ENCODE data around the gene TAS2R60. TPM values are rescaled to one million over a fixed set of nuclear protein-coding genes. Genes with fewer than 3 reads are reported as not detected.

The TAS2R60 gene
- total RNA-seq, 1 donor from 2014 or later, result not detected

- peak within 1 kb of the TSS; percentile 20 for H3K27ac ChIP-seq
- no peak within 1 kb of the TSS for H3K4me3 ChIP-seq
- H3K27me3 ChIP-seq, result no peaks in the 10 kb centered on the region
- H3K9me3 ChIP-seq, result no peaks in the 10 kb centered on the region
- TF ChIP-seq POLR2AphosphoS5 (IDR thresholded peaks at IDR 0.05; ENCODE audit: insufficient read depth in 1 of 2, low read depth in 1 of 2), result no peak
- no peak for TF ChIP-seq POLR2A (IDR thresholded peaks at IDR 0.05)
- TF ChIP-seq CTCF (IDR thresholded peaks at IDR 0.05), result no peak
- intact Hi-C loops (cut with DNase I), result no loop called here
- H3K4me1 ChIP-seq, result peaks cover 9% of the 10 kb centered on the region
- H3K36me3 ChIP-seq, result no peaks in the 10 kb centered on the region
- no peak for DNase-seq (ENCODE audit: extremely low spot score in 2 of 2)
These were observed 34.4 kb downstream of the TAS2R60 start, which contains the start of gene TAS2R41 for GRCh38 chr7:143477501-143478150. Gene TAS2R41, plus strand, starts transcription at chr7:143477873. Its CDS starts 0 bp downstream, at chr7:143477873.

- TF ChIP-seq POLR2AphosphoS5 (IDR thresholded peaks at IDR 0.05; ENCODE audit: insufficient read depth in 1 of 2, low read depth in 1 of 2) (no peak), CTCF (IDR thresholded peaks at IDR 0.05) (no peak), POLR2A (IDR thresholded peaks at IDR 0.05) (no peak)
- H3K36me3 ChIP-seq, result no peaks in the 10 kb centered on the region
- H3K4me1 ChIP-seq, result peaks cover 9% of the 10 kb centered on the region
- no peaks in the 10 kb centered on the region for H3K27me3 ChIP-seq
- peak overlapping the region; percentile 41 for H3K27ac ChIP-seq
- intact Hi-C loops (cut with DNase I), result no loop called here
- H3K9me3 ChIP-seq, result no peaks in the 10 kb centered on the region
- H3K4me3 ChIP-seq, result no peak overlapping the region
- DNase-seq (ENCODE audit: extremely low spot score in 2 of 2), result no peak
These were observed 36.0 kb downstream of the TAS2R60 start for GRCh38 chr7:143479055-143479766.

GRCh38 chr7:143480501-143480900 lies 37.2 kb downstream of the TAS2R60 start:
- intact Hi-C loops (cut with DNase I), result no loop called here
- Histone ChIP-seq H3K27me3 (no peaks in the 10 kb centered on the region), H3K4me1 (peaks cover 9% of the 10 kb centered on the region), H3K9me3 (no peaks in the 10 kb centered on the region), H3K4me3 (no peak overlapping the region), H3K36me3 (no peaks in the 10 kb centered on the region), H3K27ac (no peak overlapping the region)
- no peak for TF ChIP-seq CTCF (IDR thresholded peaks at IDR 0.05)
- no peak for TF ChIP-seq POLR2AphosphoS5 (IDR thresholded peaks at IDR 0.05; ENCODE audit: insufficient read depth in 1 of 2, low read depth in 1 of 2)
- no peak for TF ChIP-seq POLR2A (IDR thresholded peaks at IDR 0.05)
- DNase-seq (ENCODE audit: extremely low spot score in 2 of 2), result no peak

GRCh38 chr7:143484119-143484518 lies 40.9 kb downstream of the TAS2R60 start:
- H3K4me3 ChIP-seq, result no peak overlapping the region
- no peaks in the 10 kb centered on the region for H3K27me3 ChIP-seq
- intact Hi-C loops (cut with DNase I), result no loop called here
- H3K36me3 ChIP-seq, result no peaks in the 10 kb centered on the region
- H3K4me1 ChIP-seq, result peaks cover 8% of the 10 kb centered on the region
- no peak for TF ChIP-seq CTCF (IDR thresholded peaks at IDR 0.05)
- TF ChIP-seq POLR2A (IDR thresholded peaks at IDR 0.05), result no peak
- no peak for TF ChIP-seq POLR2AphosphoS5 (IDR thresholded peaks at IDR 0.05; ENCODE audit: insufficient read depth in 1 of 2, low read depth in 1 of 2)
- H3K27ac ChIP-seq, result peak overlapping the region; percentile 31
- no peak for DNase-seq (ENCODE audit: extremely low spot score in 2 of 2)
- H3K9me3 ChIP-seq, result no peaks in the 10 kb centered on the region

- Histone ChIP-seq H3K36me3 (no peaks in the 10 kb centered on the region), H3K9me3 (no peaks in the 10 kb centered on the region), H3K4me1 (peaks cover 7% of the 10 kb centered on the region), H3K4me3 (no peak overlapping the region), H3K27me3 (no peaks in the 10 kb centered on the region), H3K27ac (no peak overlapping the region)
- no peak for DNase-seq (ENCODE audit: extremely low spot score in 2 of 2)
- intact Hi-C loops (cut with DNase I), result no loop called here
- no peak for TF ChIP-seq CTCF (IDR thresholded peaks at IDR 0.05)
- TF ChIP-seq POLR2AphosphoS5 (IDR thresholded peaks at IDR 0.05; ENCODE audit: insufficient read depth in 1 of 2, low read depth in 1 of 2), result no peak
- TF ChIP-seq POLR2A (IDR thresholded peaks at IDR 0.05), result no peak
These were observed 41.8 kb downstream of the TAS2R60 start for GRCh38 chr7:143485094-143485493.

Data from vagina (tissue), 2 donors.